ENCODE results near the gene ORAI2. TPM values are rescaled to one million over a fixed set of nuclear protein-coding genes. Genes with fewer than 3 reads are reported as not detected.
"Not testable (repeated sequence)": the region's sequence is repeated elsewhere in the genome, so short reads cannot be mapped to it uniquely, and the experiment has no call there.

Gene ORAI2
- total RNA-seq, 2 experiments from 2014 or later: 149 to 230 TPM

DNA sequence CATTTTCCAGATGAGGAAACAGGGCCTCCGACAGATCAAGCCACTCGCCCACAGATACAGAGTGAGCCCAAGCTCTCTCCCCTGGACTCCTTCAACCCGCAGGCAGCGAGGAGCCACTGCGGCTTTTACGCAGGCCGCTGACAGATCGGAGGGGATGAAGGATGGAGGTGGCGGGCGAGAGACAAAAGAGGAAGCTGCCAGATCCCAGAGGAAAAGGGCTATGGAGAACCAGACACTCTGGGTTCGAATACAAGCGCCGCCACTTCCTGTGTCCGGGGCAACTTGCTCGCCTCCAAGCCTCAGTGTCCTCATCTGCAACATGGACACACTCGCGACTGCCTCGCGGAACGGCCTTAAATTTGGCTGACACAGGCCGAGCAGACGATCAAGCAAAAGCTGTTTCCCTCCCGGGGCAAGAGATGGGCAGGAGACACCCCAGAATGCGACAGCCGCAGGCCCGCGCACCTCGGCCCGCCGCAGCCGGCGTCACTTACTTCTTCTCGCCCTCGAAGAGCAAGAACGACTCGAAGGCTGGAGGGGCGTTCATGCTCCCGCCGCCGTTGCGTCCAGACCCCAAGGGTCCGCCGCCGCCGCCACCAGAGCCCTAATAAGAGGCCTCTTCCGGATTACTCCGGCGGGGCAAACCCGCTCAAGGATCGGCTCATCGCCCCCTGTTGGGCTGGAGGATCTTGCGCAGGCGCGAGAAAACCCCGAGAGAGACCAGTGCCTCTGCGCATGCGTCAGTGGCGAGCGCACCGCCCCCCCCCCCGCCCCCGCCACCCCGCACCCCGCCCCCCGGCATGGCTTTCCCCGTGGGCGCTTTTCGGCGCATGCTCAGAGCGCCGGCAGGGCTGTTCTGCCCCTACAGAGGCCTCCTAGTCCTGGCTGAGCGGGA lies 45.2 kb downstream of the ORAI2 start, which contains the start of gene POLR2J:
TSS of gene POLR2J (minus strand) at position 609 of the 895 bp plus-strand sequence. CDS start at position 547, 62 bp downstream.
- H3K4me2 ChIP-seq (ENCODE audit: low read length); H3K79me2 ChIP-seq (ENCODE audit: insufficient read depth, low read depth, low read length); H3K27ac ChIP-seq (ENCODE audit: low read depth, low read length, poor library complexity, severe bottlenecking); H3K9me3 ChIP-seq (ENCODE audit: low read length); POLR2A ChIA-PET; intact Hi-C loops (cut with micrococcal nuclease; ENCODE audit: unreplicated experiment); H2AFZ ChIP-seq (ENCODE audit: low read length); H3K9me2 ChIP-seq (ENCODE audit: insufficient read depth, low read length); H4K20me1 ChIP-seq (ENCODE audit: insufficient read depth, low read length); CTCF ChIA-PET (ENCODE audit: unreplicated experiment); H3K4me1 ChIP-seq (ENCODE audit: insufficient read depth, low read length, poor library complexity, severe bottlenecking); H3K36me3 ChIP-seq (ENCODE audit: insufficient read depth, low read length): not testable (repeated sequence)
- DNase-seq (ENCODE audit: low spot score): peak; percentile 59
- H3K4me3 ChIP-seq (ENCODE audit: low read depth, low read length, poor library complexity, severe bottlenecking): peak within 1 kb of the TSS; percentile 57
- BruUV-seq (replicated peaks): TSS peak; percentile 84

DNA sequence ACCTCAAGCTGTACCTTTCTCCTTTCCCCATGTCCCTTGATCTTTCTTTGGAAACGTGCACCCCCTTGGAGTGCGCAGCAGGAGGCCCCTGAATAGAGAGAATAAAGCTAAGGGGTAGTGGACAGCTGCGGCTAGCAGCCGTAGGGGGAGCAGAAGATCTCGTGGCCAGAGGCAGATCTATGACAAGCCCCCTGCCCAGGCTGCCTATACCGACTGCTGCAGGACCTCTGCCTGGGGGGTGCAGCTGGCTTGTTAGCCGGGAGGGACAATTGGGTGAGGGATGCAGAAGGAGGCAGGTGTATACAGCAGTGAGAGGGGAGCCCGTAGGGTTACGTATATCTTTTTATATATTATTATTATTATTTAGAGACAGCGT lies 45.8 kb downstream of the ORAI2 start:
- H3K36me3 ChIP-seq (ENCODE audit: insufficient read depth, low read length); H3K27ac ChIP-seq (ENCODE audit: low read depth, low read length, poor library complexity, severe bottlenecking); BruUV-seq (replicated peaks); H3K9me2 ChIP-seq (ENCODE audit: insufficient read depth, low read length); H2AFZ ChIP-seq (ENCODE audit: low read length); H3K4me1 ChIP-seq (ENCODE audit: insufficient read depth, low read length, poor library complexity, severe bottlenecking); CTCF ChIA-PET (ENCODE audit: unreplicated experiment); intact Hi-C loops (cut with micrococcal nuclease; ENCODE audit: unreplicated experiment); H3K9me3 ChIP-seq (ENCODE audit: low read length); H3K79me2 ChIP-seq (ENCODE audit: insufficient read depth, low read depth, low read length); DNase-seq (ENCODE audit: low spot score); H3K4me2 ChIP-seq (ENCODE audit: low read length); POLR2A ChIA-PET; H4K20me1 ChIP-seq (ENCODE audit: insufficient read depth, low read length); H3K4me3 ChIP-seq (ENCODE audit: low read depth, low read length, poor library complexity, severe bottlenecking): not testable (repeated sequence)

DNA sequence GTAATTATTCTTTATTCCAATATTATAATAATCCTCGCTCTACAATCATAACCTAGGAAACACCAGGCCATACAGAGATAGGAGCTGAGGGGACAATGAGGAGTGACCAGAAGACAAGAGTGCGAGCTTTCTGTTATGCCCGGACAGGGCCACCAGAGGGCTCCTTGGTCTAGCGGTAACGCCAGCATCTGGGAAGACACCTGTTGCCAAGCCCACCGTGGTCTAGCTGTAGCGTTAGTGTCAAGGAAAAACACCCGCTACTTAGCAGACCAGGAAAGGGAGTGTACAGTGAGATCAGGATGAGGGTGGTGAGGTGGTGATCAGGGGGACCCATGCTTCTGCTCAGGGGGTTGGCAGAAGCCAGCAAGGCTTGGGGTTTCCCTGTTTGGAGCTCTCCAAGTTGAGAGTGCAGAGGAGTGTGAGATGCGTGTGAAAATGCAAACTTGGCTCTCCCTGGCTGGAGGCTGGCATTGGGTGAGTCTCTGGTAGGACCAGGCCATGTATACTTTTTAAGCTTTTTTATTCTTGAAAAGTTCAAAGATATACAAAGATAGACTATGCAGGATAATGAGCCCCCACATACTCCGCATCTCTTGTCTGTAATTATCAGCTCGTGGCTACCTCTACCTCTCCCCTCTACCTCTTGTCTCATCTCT lies 46.7 kb downstream of the ORAI2 start:
- CTCF ChIA-PET (ENCODE audit: unreplicated experiment); H3K4me1 ChIP-seq (ENCODE audit: insufficient read depth, low read length, poor library complexity, severe bottlenecking); intact Hi-C loops (cut with micrococcal nuclease; ENCODE audit: unreplicated experiment); H3K4me2 ChIP-seq (ENCODE audit: low read length); H2AFZ ChIP-seq (ENCODE audit: low read length); H3K27ac ChIP-seq (ENCODE audit: low read depth, low read length, poor library complexity, severe bottlenecking); H3K9me2 ChIP-seq (ENCODE audit: insufficient read depth, low read length); H3K9me3 ChIP-seq (ENCODE audit: low read length); H3K79me2 ChIP-seq (ENCODE audit: insufficient read depth, low read depth, low read length); DNase-seq (ENCODE audit: low spot score); H3K36me3 ChIP-seq (ENCODE audit: insufficient read depth, low read length); BruUV-seq (replicated peaks); H4K20me1 ChIP-seq (ENCODE audit: insufficient read depth, low read length); H3K4me3 ChIP-seq (ENCODE audit: low read depth, low read length, poor library complexity, severe bottlenecking); POLR2A ChIA-PET: not testable (repeated sequence)
- TF ChIP-seq, protein P1, sequence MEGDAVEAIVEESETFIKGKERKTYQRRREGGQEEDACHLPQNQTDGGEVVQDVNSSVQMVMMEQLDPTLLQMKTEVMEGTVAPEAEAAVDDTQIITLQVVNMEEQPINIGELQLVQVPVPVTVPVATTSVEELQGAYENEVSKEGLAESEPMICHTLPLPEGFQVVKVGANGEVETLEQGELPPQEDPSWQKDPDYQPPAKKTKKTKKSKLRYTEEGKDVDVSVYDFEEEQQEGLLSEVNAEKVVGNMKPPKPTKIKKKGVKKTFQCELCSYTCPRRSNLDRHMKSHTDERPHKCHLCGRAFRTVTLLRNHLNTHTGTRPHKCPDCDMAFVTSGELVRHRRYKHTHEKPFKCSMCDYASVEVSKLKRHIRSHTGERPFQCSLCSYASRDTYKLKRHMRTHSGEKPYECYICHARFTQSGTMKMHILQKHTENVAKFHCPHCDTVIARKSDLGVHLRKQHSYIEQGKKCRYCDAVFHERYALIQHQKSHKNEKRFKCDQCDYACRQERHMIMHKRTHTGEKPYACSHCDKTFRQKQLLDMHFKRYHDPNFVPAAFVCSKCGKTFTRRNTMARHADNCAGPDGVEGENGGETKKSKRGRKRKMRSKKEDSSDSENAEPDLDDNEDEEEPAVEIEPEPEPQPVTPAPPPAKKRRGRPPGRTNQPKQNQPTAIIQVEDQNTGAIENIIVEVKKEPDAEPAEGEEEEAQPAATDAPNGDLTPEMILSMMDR (conservative IDR thresholded peaks at IDR 0.05; ENCODE audit: low read length): peak; percentile 30

DNA sequence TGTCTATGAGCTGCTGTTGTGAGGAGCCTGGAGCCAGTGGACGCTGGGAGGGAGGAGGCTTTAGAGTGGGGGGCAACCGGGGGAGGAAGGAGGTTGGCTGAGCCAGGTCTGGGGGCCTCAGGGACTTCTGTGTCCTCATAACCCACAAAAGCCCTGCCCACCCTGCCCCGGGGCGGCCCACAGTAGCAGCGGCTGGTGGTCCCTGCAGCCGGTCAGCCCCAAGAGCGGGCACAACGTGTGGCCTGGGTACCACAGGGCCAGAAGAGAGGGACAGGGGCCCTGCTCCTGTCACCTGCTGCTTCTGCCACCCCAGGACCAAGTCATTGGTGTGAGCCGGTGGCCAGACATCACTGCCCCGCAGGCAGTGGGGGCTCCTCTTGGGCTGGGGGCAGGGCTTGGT lies 48.6 kb downstream of the ORAI2 start:
- H3K4me2 ChIP-seq (ENCODE audit: low read length); CTCF ChIA-PET (ENCODE audit: unreplicated experiment); H2AFZ ChIP-seq (ENCODE audit: low read length); H3K9me2 ChIP-seq (ENCODE audit: insufficient read depth, low read length); H3K36me3 ChIP-seq (ENCODE audit: insufficient read depth, low read length); H4K20me1 ChIP-seq (ENCODE audit: insufficient read depth, low read length); H3K27ac ChIP-seq (ENCODE audit: low read depth, low read length, poor library complexity, severe bottlenecking); H3K4me1 ChIP-seq (ENCODE audit: insufficient read depth, low read length, poor library complexity, severe bottlenecking); DNase-seq (ENCODE audit: low spot score); POLR2A ChIA-PET; H3K9me3 ChIP-seq (ENCODE audit: low read length); intact Hi-C loops (cut with micrococcal nuclease; ENCODE audit: unreplicated experiment); H3K4me3 ChIP-seq (ENCODE audit: low read depth, low read length, poor library complexity, severe bottlenecking); H3K79me2 ChIP-seq (ENCODE audit: insufficient read depth, low read depth, low read length); BruUV-seq (replicated peaks): not testable (repeated sequence)

DNA sequence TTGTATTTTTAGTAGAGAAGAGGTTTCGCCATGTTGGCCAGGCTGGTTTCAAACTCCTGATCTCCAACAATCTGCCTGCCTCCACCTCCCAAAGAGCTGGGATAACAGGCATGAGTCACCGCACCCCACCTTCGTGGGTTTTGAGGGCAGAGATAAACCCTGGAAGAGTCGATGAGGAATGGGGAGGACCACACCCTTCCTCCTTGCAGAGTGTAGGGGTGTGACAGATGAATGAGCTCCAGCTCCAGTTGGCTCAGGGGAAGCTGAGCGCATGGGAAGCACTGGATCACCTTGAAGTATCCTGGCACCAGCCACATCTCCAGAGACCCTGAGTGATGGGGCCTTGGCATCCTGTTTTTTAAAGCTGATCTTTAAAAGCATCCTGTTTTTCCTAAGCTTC lies 50.9 kb downstream of the ORAI2 start:
- intact Hi-C loops (cut with micrococcal nuclease; ENCODE audit: unreplicated experiment); H3K79me2 ChIP-seq (ENCODE audit: insufficient read depth, low read depth, low read length); BruUV-seq (replicated peaks); CTCF ChIA-PET (ENCODE audit: unreplicated experiment); H3K4me2 ChIP-seq (ENCODE audit: low read length); H3K27ac ChIP-seq (ENCODE audit: low read depth, low read length, poor library complexity, severe bottlenecking); POLR2A ChIA-PET; H3K36me3 ChIP-seq (ENCODE audit: insufficient read depth, low read length); H4K20me1 ChIP-seq (ENCODE audit: insufficient read depth, low read length); H3K9me2 ChIP-seq (ENCODE audit: insufficient read depth, low read length); H2AFZ ChIP-seq (ENCODE audit: low read length); DNase-seq (ENCODE audit: low spot score); H3K4me3 ChIP-seq (ENCODE audit: low read depth, low read length, poor library complexity, severe bottlenecking); H3K9me3 ChIP-seq (ENCODE audit: low read length); H3K4me1 ChIP-seq (ENCODE audit: insufficient read depth, low read length, poor library complexity, severe bottlenecking): not testable (repeated sequence)

Measured in OCI-LY7 (cell line).